ENCODE results near the gene FRMD4A. TPM values are rescaled to one million over a fixed set of nuclear protein-coding genes. Genes with fewer than 3 reads are reported as not detected.

The FRMD4A gene
- total RNA-seq, 2 experiments from 2014 or later: 3.1 to 3.7 TPM

GRCh38 chr10:14063531-14064285 is 267.0 kb downstream of the FRMD4A start:
- ChIA-PET CTCF (no interaction called here), POLR2A (no interaction called here)
- peaks cover 5% of the 10 kb centered on the region for H3K27me3 Mint-ChIP-seq
- H3K4me3 ChIP-seq (ENCODE audit: low read length): no peak overlapping the region
- H3K36me3 Mint-ChIP-seq (ENCODE audit: low read depth): no peaks in the 10 kb centered on the region
- DNase-seq (no peak), ATAC-seq (ENCODE audit: poor library complexity) (no peak)
- H3K27ac Mint-ChIP-seq: no peak overlapping the region
- no peak for TF ChIP-seq CTCF (IDR thresholded peaks at IDR 0.05)
- peaks cover 0 to 3% of the 10 kb centered on the region in 2 experiments for H3K27me3 ChIP-seq (ENCODE audit: control insufficient read depth in 1 of 2, insufficient read depth in 2 of 2, low read length in 2 of 2)
- intact Hi-C loops (cut with DNase I, micrococcal nuclease): no loop called here
- H3K4me3 Mint-ChIP-seq: no peak overlapping the region
- no peaks in the 10 kb centered on the region for H3K36me3 ChIP-seq (ENCODE audit: insufficient read depth, low read length)
- H3K9me3 Mint-ChIP-seq: peaks cover 9% of the 10 kb centered on the region
- H3K27ac ChIP-seq (ENCODE audit: low read depth in 1 of 2, low read length in 2 of 2): no peak overlapping the region
- peaks cover 0 to 15% of the 10 kb centered on the region in 2 experiments for H3K9me3 ChIP-seq (ENCODE audit: control insufficient read depth in 1 of 2, insufficient read depth in 1 of 2, low read length in 2 of 2)
- no peaks in the 10 kb centered on the region for H3K4me1 ChIP-seq (ENCODE audit: insufficient read depth, low read length)
- no peaks in the 10 kb centered on the region for H3K4me1 Mint-ChIP-seq (ENCODE audit: low read depth)

GRCh38 chr10:14062528-14063260 is 268.0 kb downstream of the FRMD4A start:
- H3K27me3 ChIP-seq (ENCODE audit: control insufficient read depth in 1 of 2, insufficient read depth in 2 of 2, low read length in 2 of 2): peaks cover 0 to 3% of the 10 kb centered on the region in 2 experiments
- Mint-ChIP-seq H3K36me3 (ENCODE audit: low read depth) (no peaks in the 10 kb centered on the region), H3K27me3 (peaks cover 5% of the 10 kb centered on the region), H3K9me3 (peaks cover 6% of the 10 kb centered on the region), H3K4me3 (no peak overlapping the region), H3K4me1 (ENCODE audit: low read depth) (no peaks in the 10 kb centered on the region), H3K27ac (no peak overlapping the region)
- no peaks in the 10 kb centered on the region for H3K4me1 ChIP-seq (ENCODE audit: insufficient read depth, low read length)
- H3K4me3 ChIP-seq (ENCODE audit: low read length): no peak overlapping the region
- no peak for ATAC-seq (ENCODE audit: poor library complexity)
- POLR2A ChIA-PET: no interaction called here
- H3K9me3 ChIP-seq (ENCODE audit: control insufficient read depth in 1 of 2, insufficient read depth in 1 of 2, low read length in 2 of 2): peaks cover 0 to 9% of the 10 kb centered on the region in 2 experiments
- intact Hi-C loops (cut with DNase I, micrococcal nuclease): no loop called here
- H3K27ac ChIP-seq (ENCODE audit: low read depth in 1 of 2, low read length in 2 of 2): no peak overlapping the region
- no peak for TF ChIP-seq CTCF (IDR thresholded peaks at IDR 0.05)
- no peak for DNase-seq
- no peaks in the 10 kb centered on the region for H3K36me3 ChIP-seq (ENCODE audit: insufficient read depth, low read length)
- CTCF ChIA-PET: no interaction called here

GRCh38 chr10:14060320-14061070 is 270.2 kb downstream of the FRMD4A start:
- no peaks in the 10 kb centered on the region for H3K9me3 ChIP-seq (ENCODE audit: control insufficient read depth in 1 of 2, insufficient read depth in 1 of 2, low read length in 2 of 2)
- intact Hi-C loops (cut with DNase I, micrococcal nuclease): no loop called here
- Mint-ChIP-seq H3K27me3 (peaks cover 5% of the 10 kb centered on the region), H3K9me3 (no peaks in the 10 kb centered on the region), H3K4me3 (no peak overlapping the region), H3K27ac (no peak overlapping the region), H3K36me3 (ENCODE audit: low read depth) (no peaks in the 10 kb centered on the region), H3K4me1 (ENCODE audit: low read depth) (no peaks in the 10 kb centered on the region)
- POLR2A ChIA-PET: interaction anchor here (0.6 kb wide), 1 partner anchor 27 kb away, joined by 3 read pairs; no protein-coding TSS in a partner anchor
- no peak for ATAC-seq (ENCODE audit: poor library complexity)
- H3K27me3 ChIP-seq (ENCODE audit: control insufficient read depth in 1 of 2, insufficient read depth in 2 of 2, low read length in 2 of 2): peaks cover 0 to 3% of the 10 kb centered on the region in 2 experiments
- no peaks in the 10 kb centered on the region for H3K36me3 ChIP-seq (ENCODE audit: insufficient read depth, low read length)
- H3K27ac ChIP-seq (ENCODE audit: low read depth in 1 of 2, low read length in 2 of 2): no peak overlapping the region
- no peak overlapping the region for H3K4me3 ChIP-seq (ENCODE audit: low read length)
- CTCF ChIA-PET: no interaction called here
- no peak for TF ChIP-seq CTCF (IDR thresholded peaks at IDR 0.05)
- H3K4me1 ChIP-seq (ENCODE audit: insufficient read depth, low read length): no peaks in the 10 kb centered on the region
- DNase-seq: no peak
